MM.1S (cell line): ENCODE data around the gene ULBP3.

ENCODE experiments used
- CTCF ChIP-seq: fragments of 300-600 bp; sonication (generic); IDR thresholded peaks from 2 replicates; pipeline ENCODE4 v1.5.1; 2016; ENCODE audit warnings: antibody characterized with exemption, low read length, mixed read lengths
- EZH2phosphoT487 ChIP-seq: fragments of 300-600 bp; sonication (generic); IDR thresholded peaks from 2 replicates; pipeline ENCODE4 v1.6.1; 2018; ENCODE audit warnings: antibody characterized with exemption, low read length

DNA sequence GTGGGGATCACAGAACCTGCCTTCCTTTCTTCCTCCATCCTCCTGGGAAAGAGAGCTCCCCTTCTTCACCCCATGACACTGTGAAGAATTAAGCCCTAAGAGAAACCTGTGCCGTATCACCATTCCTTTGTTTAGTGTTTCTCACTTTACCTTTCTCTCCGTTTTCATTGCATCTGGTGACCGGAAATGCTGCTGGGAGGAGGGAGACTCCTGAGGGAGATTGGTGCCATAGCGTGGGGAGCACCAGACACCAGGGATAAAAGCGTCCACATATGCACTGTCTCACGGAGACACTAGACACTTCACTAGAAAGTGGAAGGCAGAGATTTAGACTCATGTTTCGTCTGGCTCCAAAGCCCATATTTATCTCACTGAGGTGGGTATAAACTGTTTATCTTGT, 15.5 kb upstream of the ULBP3 start:
- TF ChIP-seq EZH2phosphoT487 (no peak), CTCF (no peak)
